Thyroid gland (tissue), 4 donors: ENCODE data around the gene EPHB6. TPM values are rescaled to one million over a fixed set of nuclear protein-coding genes. Genes with fewer than 3 reads are reported as not detected.

Experiments
- DNase-seq, 2 donors: peaks; one replicate each; pipeline ENCODE4 v3.0.0-alpha.2; 2019
- H3K27ac ChIP-seq, 3 donors: fragments of 200-600 bp; sonication (generic); 1 replicate in 2 of 3; 2 replicates in 1 of 3; pipeline ENCODE4 v1.5.1; 2016 to 2019; ENCODE audit warnings: mild to moderate bottlenecking in 1 of 3, moderate library complexity in 1 of 3
- H3K27me3 ChIP-seq: fragments of 200-600 bp; sonication (generic); one replicate; pipeline ENCODE4 v1.5.1; 2019
- H3K36me3 ChIP-seq, 2 donors: fragments of 200-600 bp; sonication (generic); one replicate each; pipeline ENCODE4 v1.5.1; 2016 to 2019
- H3K4me1 ChIP-seq, 2 donors: fragments of 200-600 bp; sonication (generic); one replicate each; pipeline ENCODE4 v1.5.1; 2017 to 2019
- H3K4me3 ChIP-seq, 3 donors: fragments of 200-600 bp; sonication (generic); replicated peaks in 1 of 3; 1 replicate in 2 of 3; 2 replicates in 1 of 3; pipeline ENCODE4 v1.5.1; 2016; ENCODE audit warnings: mild to moderate bottlenecking in 1 of 3
- H3K9me3 ChIP-seq: fragments of 200-600 bp; sonication (generic); one replicate; pipeline ENCODE4 v1.5.1; 2017
- POLR2A ChIP-seq, 2 donors: fragments of 450-650 bp; IDR thresholded peaks; one replicate each; pipeline ENCODE4 v1.6.1; 2017; ENCODE audit warnings: antibody characterized with exemption in 2 of 2, mild to moderate bottlenecking in 2 of 2, moderate library complexity in 1 of 2
- WGBS, 2 donors: methylation state at CpG; one replicate each; pipeline ENCODE4 v1.1.5; 2017; 5-methylcytosine and 5-hydroxymethylcytosine counted together
- intact Hi-C: fragments of 100-400 bp; cut with DNase I; formaldehyde crosslinking; loops from one replicate; pipeline ENCODE4 v1.15.1; 2023
- total RNA-seq, 4 donors: library from RNA; depleted of rRNA; stranded (reverse); fragments of >200 nt; gene quantifications; one replicate each; pipeline ENCODE4 v1.2.3, GENCODE V29; 2016
- TF ChIP-seq, protein P1 (sequence below), 6 experiments: fragments of 200-600 bp in 3 of 6; fragments of 450-650 bp in 3 of 6; sonication (generic) in 3 of 6; IDR thresholded peaks; one replicate each; pipeline ENCODE4 v1.5.1; 2016 to 2019; ENCODE audit warnings: antibody characterized with exemption in 6 of 6, mild to moderate bottlenecking in 2 of 6, inconsistent platforms in 1 of 6, moderate library complexity in 1 of 6

EPHB6 gene
- total RNA-seq, 4 donors from 2014 or later, result 20.0 to 46.2 (median 27.4) TPM

DNA sequence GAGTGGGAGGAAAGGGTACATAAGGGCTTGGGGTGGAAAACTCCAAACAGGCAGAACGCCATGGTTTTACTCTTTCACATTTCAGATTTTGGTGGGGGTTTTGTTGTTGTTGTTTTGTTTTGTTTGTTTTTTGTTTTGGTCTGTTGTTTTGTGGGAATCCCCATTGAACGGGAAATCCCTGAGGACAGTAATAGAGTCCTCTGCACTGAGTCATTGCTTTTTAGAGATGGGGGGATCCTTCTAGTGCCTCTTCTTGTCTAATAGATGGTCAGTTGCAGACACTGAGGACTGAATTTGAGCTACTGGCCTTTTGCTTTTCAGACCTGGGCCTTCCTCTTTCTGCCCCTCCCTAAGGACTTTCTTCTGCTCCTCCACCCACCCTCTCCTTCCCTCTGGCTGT lies 58.7 kb downstream of the EPHB6 start:
- Histone ChIP-seq H3K4me3 (no peak overlapping the region), H3K9me3 (no peaks in the 10 kb centered on the region), H3K4me1 (no peaks in the 10 kb centered on the region), H3K36me3 (no peaks in the 10 kb centered on the region), H3K27ac (no peak overlapping the region), H3K27me3 (no peaks in the 10 kb centered on the region)
- intact Hi-C loops, result no loop called here
- DNase-seq, result no peak
- TF ChIP-seq POLR2A (IDR thresholded peaks at IDR 0.05), result no peak
- TF ChIP-seq, protein P1, sequence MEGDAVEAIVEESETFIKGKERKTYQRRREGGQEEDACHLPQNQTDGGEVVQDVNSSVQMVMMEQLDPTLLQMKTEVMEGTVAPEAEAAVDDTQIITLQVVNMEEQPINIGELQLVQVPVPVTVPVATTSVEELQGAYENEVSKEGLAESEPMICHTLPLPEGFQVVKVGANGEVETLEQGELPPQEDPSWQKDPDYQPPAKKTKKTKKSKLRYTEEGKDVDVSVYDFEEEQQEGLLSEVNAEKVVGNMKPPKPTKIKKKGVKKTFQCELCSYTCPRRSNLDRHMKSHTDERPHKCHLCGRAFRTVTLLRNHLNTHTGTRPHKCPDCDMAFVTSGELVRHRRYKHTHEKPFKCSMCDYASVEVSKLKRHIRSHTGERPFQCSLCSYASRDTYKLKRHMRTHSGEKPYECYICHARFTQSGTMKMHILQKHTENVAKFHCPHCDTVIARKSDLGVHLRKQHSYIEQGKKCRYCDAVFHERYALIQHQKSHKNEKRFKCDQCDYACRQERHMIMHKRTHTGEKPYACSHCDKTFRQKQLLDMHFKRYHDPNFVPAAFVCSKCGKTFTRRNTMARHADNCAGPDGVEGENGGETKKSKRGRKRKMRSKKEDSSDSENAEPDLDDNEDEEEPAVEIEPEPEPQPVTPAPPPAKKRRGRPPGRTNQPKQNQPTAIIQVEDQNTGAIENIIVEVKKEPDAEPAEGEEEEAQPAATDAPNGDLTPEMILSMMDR (IDR thresholded peaks at IDR 0.05), result no peak
- 87 to 91% methylated on average over 2 of the region's 2 CpGs for WGBS, 2 donors

DNA sequence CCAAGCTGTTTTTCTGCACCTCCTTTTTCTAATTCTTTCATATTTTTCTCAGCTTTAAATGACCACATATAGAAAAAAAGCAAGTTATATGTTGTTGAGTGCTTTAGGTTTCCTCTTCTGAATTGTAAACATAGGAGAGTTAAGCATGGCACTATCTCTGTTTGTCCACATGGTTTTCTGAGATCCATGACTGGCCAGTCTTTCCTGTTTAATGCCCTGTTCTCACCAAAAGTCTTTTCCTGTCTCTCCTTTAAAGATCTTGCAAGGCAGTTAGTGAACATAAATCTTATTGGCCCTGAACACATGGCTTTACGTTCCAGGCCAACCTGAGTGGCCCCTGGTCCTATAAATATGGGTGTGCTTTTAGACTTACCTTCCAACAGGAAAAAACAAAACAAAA lies 59.2 kb downstream of the EPHB6 start:
- H3K4me3 ChIP-seq, result no peak overlapping the region
- no peaks in the 10 kb centered on the region for H3K27me3 ChIP-seq
- no peak overlapping the region for H3K27ac ChIP-seq
- no peaks in the 10 kb centered on the region for H3K4me1 ChIP-seq
- intact Hi-C loops, result no loop called here
- no peaks in the 10 kb centered on the region for H3K36me3 ChIP-seq
- 72 to 81% methylated on average over 1 of the region's 1 CpG for WGBS, 2 donors
- no peaks in the 10 kb centered on the region for H3K9me3 ChIP-seq
- no peak for TF ChIP-seq POLR2A (IDR thresholded peaks at IDR 0.05)
- TF ChIP-seq, protein P1 (IDR thresholded peaks at IDR 0.05), result no peak
- no peak for DNase-seq

DNA sequence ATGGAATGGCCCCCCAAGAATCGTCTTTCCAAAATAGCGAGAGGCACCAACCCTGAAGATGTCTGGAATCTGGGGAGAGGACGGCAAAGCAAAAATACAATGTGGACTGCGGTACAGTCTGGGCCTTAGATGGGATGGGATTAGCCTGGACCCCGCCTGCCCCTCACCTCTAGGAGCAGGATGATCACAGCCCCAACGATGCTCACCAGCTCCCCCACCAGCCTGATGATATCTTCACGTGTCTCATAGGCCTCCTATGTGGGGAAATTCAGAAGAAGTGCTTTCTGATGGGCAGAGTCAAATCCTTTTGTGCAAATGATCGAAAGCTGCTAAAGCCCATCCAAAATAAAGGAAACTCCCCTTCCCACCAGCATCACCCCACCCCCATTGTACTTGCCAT lies 60.4 kb downstream of the EPHB6 start:
- Histone ChIP-seq H3K9me3 (no peaks in the 10 kb centered on the region), H3K27me3 (no peaks in the 10 kb centered on the region), H3K27ac (no peak overlapping the region), H3K4me1 (no peaks in the 10 kb centered on the region), H3K4me3 (no peak overlapping the region), H3K36me3 (no peaks in the 10 kb centered on the region)
- no peak for DNase-seq
- intact Hi-C loops, result no loop called here
- no peak for TF ChIP-seq POLR2A (IDR thresholded peaks at IDR 0.05)
- TF ChIP-seq, protein P1 (IDR thresholded peaks at IDR 0.05), result no peak
- WGBS, 2 donors, result 92% methylated on average over 8 of the region's 8 CpGs

DNA sequence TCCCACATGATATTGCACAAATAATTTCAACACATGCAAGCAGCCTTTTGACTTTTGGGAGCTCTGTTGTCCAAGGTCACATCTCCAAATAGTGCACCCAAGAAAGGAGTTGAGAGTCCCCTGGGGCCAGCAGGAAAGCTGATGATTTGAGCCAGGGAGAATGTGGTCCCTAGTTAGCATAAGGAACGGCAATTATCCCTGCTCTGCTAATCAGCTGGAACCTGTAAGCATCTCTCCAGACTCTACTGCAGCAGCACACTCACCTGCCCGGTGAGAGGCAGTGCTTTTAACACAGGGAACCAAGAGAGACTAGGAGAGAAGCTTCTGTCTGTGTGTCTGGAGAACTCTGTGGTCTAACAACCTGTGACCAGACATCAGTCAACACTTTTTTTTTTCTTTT lies 61.6 kb downstream of the EPHB6 start:
- H3K9me3 ChIP-seq, result no peaks in the 10 kb centered on the region
- no peaks in the 10 kb centered on the region for H3K4me1 ChIP-seq
- H3K27me3 ChIP-seq, result no peaks in the 10 kb centered on the region
- WGBS, 2 donors, result 10 to 17% methylated on average over 2 of the region's 2 CpGs
- no peaks in the 10 kb centered on the region for H3K36me3 ChIP-seq
- no peak overlapping the region for H3K27ac ChIP-seq
- intact Hi-C loops, result no loop called here
- TF ChIP-seq POLR2A (IDR thresholded peaks at IDR 0.05), result no peak
- TF ChIP-seq, protein P1 (IDR thresholded peaks at IDR 0.05), result no peak
- no peak overlapping the region for H3K4me3 ChIP-seq
- peak; percentile 71 to 76 for DNase-seq

DNA sequence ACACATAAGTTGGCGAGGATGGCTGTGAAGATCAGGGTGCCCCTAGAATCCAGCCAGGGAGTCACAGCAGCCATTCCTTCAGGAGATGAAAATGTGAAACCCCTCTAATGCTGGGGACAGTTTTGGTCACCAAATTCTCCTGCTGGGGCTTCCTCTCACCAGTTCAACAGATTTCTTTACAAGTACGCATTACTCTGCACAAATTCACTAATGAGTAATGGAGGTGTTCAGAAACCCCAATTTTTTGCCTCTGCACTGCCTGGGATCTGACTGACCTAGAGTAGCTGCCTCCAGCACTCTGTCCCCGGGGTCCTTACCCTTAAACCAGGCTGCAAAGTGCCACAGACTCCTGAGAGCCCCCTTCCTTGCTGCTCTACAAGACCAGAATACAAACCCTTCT lies 62.6 kb downstream of the EPHB6 start:
- intact Hi-C loops, result no loop called here
- Histone ChIP-seq H3K4me1 (no peaks in the 10 kb centered on the region), H3K27me3 (no peaks in the 10 kb centered on the region), H3K4me3 (no peak overlapping the region), H3K27ac (no peak overlapping the region), H3K9me3 (no peaks in the 10 kb centered on the region), H3K36me3 (no peaks in the 10 kb centered on the region)
- WGBS, 2 donors, result 79 to 80% methylated on average over 3 of the region's 3 CpGs
- TF ChIP-seq POLR2A (IDR thresholded peaks at IDR 0.05), result no peak
- TF ChIP-seq, protein P1 (IDR thresholded peaks at IDR 0.05), result no peak
- no peak for DNase-seq
